Kidney (tissue), 14 donors: ENCODE data around the gene GMPPA. TPM values are rescaled to one million over a fixed set of nuclear protein-coding genes. Genes with fewer than 3 reads are reported as not detected.
A peak's percentile ranks its signal among the peaks of the same experiment; 100 is the strongest.

ENCODE experiments used
- DNase-seq, 5 donors: peaks; one replicate each; pipeline ENCODE4 v3.0.0-alpha.2; 2013 to 2020
- FAIRE-seq: peaks from 2 replicates; lab custom pipeline; 2012; peaks lifted over from hg19 to GRCh38; lab: Jason Lieb, UNC
- H3K27ac ChIP-seq, 2 donors: one replicate each; pipeline ENCODE4 v1.7.0; 2013; ENCODE audit warnings: low read depth in 2 of 2, low read length in 2 of 2, inconsistent platforms in 1 of 2
- H3K27me3 ChIP-seq: one replicate; pipeline ENCODE4 v1.7.1; 2013; ENCODE audit warnings: low read length, inconsistent platforms; ENCODE audit not compliant: control insufficient read depth, insufficient read depth
- H3K36me3 ChIP-seq, 3 donors: one replicate each; pipeline versions ENCODE4 v1.7.0 to v1.7.1; 2013; ENCODE audit warnings: low read length in 3 of 3, control low read depth in 1 of 3, inconsistent platforms in 1 of 3; ENCODE audit not compliant: insufficient read depth in 3 of 3, control insufficient read depth in 2 of 3
- H3K4me1 ChIP-seq, 3 donors: one replicate each; pipeline versions ENCODE4 v1.7.0 to v1.7.1; 2013; ENCODE audit warnings: low read length in 3 of 3, inconsistent platforms in 1 of 3, low read depth in 1 of 3; ENCODE audit not compliant: control insufficient read depth in 2 of 3, insufficient read depth in 2 of 3
- H3K4me3 ChIP-seq, 3 donors: one replicate each; pipeline versions ENCODE4 v1.7.0 to v1.8.1; 2013; ENCODE audit warnings: low read length in 3 of 3, control low read depth in 1 of 3, inconsistent platforms in 1 of 3
- H3K9ac ChIP-seq, 3 donors: one replicate each; pipeline versions ENCODE4 v1.7.0 to v1.7.1; 2013; ENCODE audit warnings: low read length in 3 of 3, control low read depth in 1 of 3, inconsistent platforms in 1 of 3
- H3K9me3 ChIP-seq, 3 donors: one replicate each; pipeline versions ENCODE4 v1.7.0 to v1.7.1; 2013; ENCODE audit warnings: low read length in 3 of 3, control low read depth in 1 of 3, inconsistent platforms in 1 of 3; ENCODE audit not compliant: control insufficient read depth in 2 of 3, insufficient read depth in 1 of 3
- CTCF ChIP-seq: IDR thresholded peaks from 3 replicates; pipeline ENCODE4 v1.5.1; 2012; ENCODE audit warnings: mild to moderate bottlenecking, moderate library complexity, borderline replicate concordance; ENCODE audit not compliant: insufficient read depth; ENCODE audit errors: extremely low read depth
- intact Hi-C: fragments of 100-400 bp; cut with DNase I; formaldehyde crosslinking; loops from one replicate; pipeline ENCODE4 v1.11.1; 2022
- polyA plus RNA-seq: library from polyadenylated mRNA; stranded (reverse); fragments of 350-450 nt; fragmentation: Illumina TruSeq; extraction: RNeasy Lipid Tissue Mini Kit (QIAGEN cat#74804); gene quantifications from one replicate; pipeline ENCODE4 v1.2.3, GENCODE V29; 2014; ENCODE audit warnings: low read depth, low replicate concordance; ENCODE audit not compliant: insufficient read depth
- total RNA-seq: library from RNA; stranded (reverse); fragmentation: NEBNext Ultra II Directional; extraction: Animal tissue kit (Norgen Biotek cat#: 25700); gene quantifications from one replicate; pipeline ENCODE4 v1.2.1, GENCODE V29; 2021
- donor health status: control.
- donor health status: control.
- donor health status: control.
- donor health status: control.
- donor health status: control.
- donor health status: DM: yes; HTN: yes; CAD: no.
- donor health status: Normal renal cell carcinoma (clear cell type).

Gene GMPPA
- total and polyA plus RNA-seq, 2 donors from 2014 or later: 33.9 to 53.1 TPM

GRCh38 chr2:219477815-219478214, 20.9 kb upstream of the GMPPA start:
- no peak overlapping the region for H3K9ac ChIP-seq
- intact Hi-C loops: loop anchor here (10.0 kb wide), 1 partner anchor 47 kb away; no protein-coding TSS in a partner anchor
- DNase-seq: peak in 1 of 5 donors; percentile 45
- no peaks in the 10 kb centered on the region for H3K27me3 ChIP-seq
- no peak for TF ChIP-seq CTCF
- no peak overlapping the region for H3K4me3 ChIP-seq
- H3K9me3 ChIP-seq: no peaks in the 10 kb centered on the region
- no peak for FAIRE-seq
- no peak overlapping the region for H3K27ac ChIP-seq
- H3K4me1 ChIP-seq: no peaks in the 10 kb centered on the region
- no peaks in the 10 kb centered on the region for H3K36me3 ChIP-seq

GRCh38 chr2:219478916-219479315, 19.8 kb upstream of the GMPPA start:
- DNase-seq (no peak), FAIRE-seq (no peak)
- TF ChIP-seq CTCF: no peak
- Histone ChIP-seq H3K36me3 (no peaks in the 10 kb centered on the region), H3K9ac (no peak overlapping the region), H3K27me3 (no peaks in the 10 kb centered on the region), H3K4me3 (no peak overlapping the region), H3K27ac (no peak overlapping the region), H3K4me1 (no peaks in the 10 kb centered on the region), H3K9me3 (no peaks in the 10 kb centered on the region)
- intact Hi-C loops: loop anchor here (10.0 kb wide), 1 partner anchor 46 kb away; no protein-coding TSS in a partner anchor

GRCh38 chr2:219480004-219480403, 18.7 kb upstream of the GMPPA start:
- Histone ChIP-seq H3K4me3 (no peak overlapping the region), H3K36me3 (no peaks in the 10 kb centered on the region), H3K4me1 (peaks cover 0 to 4% (median 0%) of the 10 kb centered on the region in 3 donors), H3K9ac (no peak overlapping the region), H3K27me3 (no peaks in the 10 kb centered on the region), H3K9me3 (no peaks in the 10 kb centered on the region), H3K27ac (no peak overlapping the region)
- intact Hi-C loops: no loop called here
- DNase-seq (no peak), FAIRE-seq (no peak)
- no peak for TF ChIP-seq CTCF
